Neural cell (in vitro differentiated cells): Measurements from ENCODE around the gene ZNF335. TPM values are rescaled to one million over a fixed set of nuclear protein-coding genes. Genes with fewer than 3 reads are reported as not detected.

Experiments used
- H2AFZ ChIP-seq: fragments of 200-600, 300-800 bp; sonication (generic), shearing (Covaris generic); 2 replicates; pipeline ENCODE4 v1.6.0; 2014; ENCODE audit warnings: low read depth, mild to moderate bottlenecking, antibody characterized with exemption, low read length, moderate library complexity
- H3F3A ChIP-seq: fragments of 200-600 bp; shearing (Covaris generic); 2 replicates; pipeline ENCODE4 v1.6.1; 2016; ENCODE audit warnings: mild to moderate bottlenecking, moderate library complexity, mixed read lengths, antibody characterized with exemption, low read length; ENCODE audit not compliant: insufficient read depth, poor library complexity, severe bottlenecking
- H3K27ac ChIP-seq: fragments of 200-600, 300-800 bp; sonication (generic), shearing (Covaris generic); 2 replicates; pipeline ENCODE4 v1.5.1; 2014; ENCODE audit warnings: mild to moderate bottlenecking, low read length, moderate library complexity
- H3K27me3 ChIP-seq: fragments of 300-800, 200-600 bp; sonication (generic), shearing (Covaris generic); 2 replicates; pipeline ENCODE4 v1.6.0; 2014; ENCODE audit warnings: mild to moderate bottlenecking, low read depth, low read length, moderate library complexity; ENCODE audit not compliant: insufficient read depth
- H3K36me3 ChIP-seq: fragments of 300-800, 200-600 bp; sonication (generic), shearing (Covaris generic); 2 replicates; pipeline ENCODE4 v1.5.1; 2014; ENCODE audit warnings: mild to moderate bottlenecking, antibody characterized with exemption, low read length, moderate library complexity; ENCODE audit not compliant: insufficient read depth
- H3K4me2 ChIP-seq: fragments of 300-800, 200-600 bp; sonication (generic), shearing (Covaris generic); 2 replicates; pipeline ENCODE4 v1.6.0; 2014; ENCODE audit warnings: mild to moderate bottlenecking, low read length
- H3K4me3 ChIP-seq: fragments of 300-800, 200-600 bp; sonication (generic), shearing (Covaris generic); 2 replicates; pipeline ENCODE4 v1.5.1; 2014; ENCODE audit warnings: mild to moderate bottlenecking, low read length, moderate library complexity
- H3K79me2 ChIP-seq: fragments of 200-600 bp; shearing (Covaris generic); replicated peaks from 2 replicates; pipeline ENCODE4 v1.6.0; 2014; ENCODE audit warnings: mild to moderate bottlenecking, low read length, moderate library complexity; ENCODE audit not compliant: insufficient read depth
- H3K9ac ChIP-seq: fragments of 300-800, 200-600 bp; sonication (generic), shearing (Covaris generic); 2 replicates; pipeline ENCODE4 v1.6.1; 2016; ENCODE audit warnings: mild to moderate bottlenecking, low read length, mixed read lengths
- H3K9me2 ChIP-seq: fragments of 200-600 bp; shearing (Covaris generic); 2 replicates; pipeline ENCODE4 v1.6.1; 2016; ENCODE audit warnings: mild to moderate bottlenecking, low read length, mixed read lengths; ENCODE audit not compliant: insufficient read depth
- H3K9me3 ChIP-seq: fragments of 200-600, 300-800 bp; sonication (generic), shearing (Covaris generic); 2 replicates; pipeline ENCODE4 v1.6.1; 2016; ENCODE audit warnings: mild to moderate bottlenecking, mixed run types, low read length, moderate library complexity, mixed read lengths
- H4K20me1 ChIP-seq: fragments of 200-600 bp; shearing (Covaris generic); 2 replicates; pipeline ENCODE4 v1.6.1; 2016; ENCODE audit warnings: mild to moderate bottlenecking, mixed run types; ENCODE audit not compliant: insufficient read depth
- EP300 ChIP-seq: fragments of 450-650 bp; conservative IDR thresholded peaks from 2 replicates; pipeline ENCODE4 v1.6.1; 2014; ENCODE audit warnings: antibody characterized with exemption, mild to moderate bottlenecking, moderate library complexity; ENCODE audit not compliant: poor library complexity, severe bottlenecking
- EZH2 ChIP-seq: fragments of 200-600, 300-800 bp; shearing (Covaris generic), sonication (generic); IDR thresholded peaks from 2 replicates; pipeline ENCODE4 v1.6.1; 2014; ENCODE audit warnings: antibody characterized with exemption, low read length, borderline replicate concordance, mild to moderate bottlenecking; ENCODE audit not compliant: insufficient read depth, poor library complexity, severe bottlenecking
- MXI1 ChIP-seq: fragments of 450-650 bp; conservative IDR thresholded peaks from 2 replicates; pipeline ENCODE4 v1.6.1; 2014; ENCODE audit warnings: antibody characterized with exemption, mild to moderate bottlenecking; ENCODE audit not compliant: poor library complexity, severe bottlenecking
- POLR2AphosphoS5 ChIP-seq: IDR thresholded peaks from 2 replicates; pipeline ENCODE4 v1.6.1; 2012
- RAD21 ChIP-seq: fragments of 450-650 bp; conservative IDR thresholded peaks from 2 replicates; pipeline ENCODE4 v1.6.1; 2014; ENCODE audit warnings: antibody characterized with exemption, mild to moderate bottlenecking, moderate library complexity
- SMC3 ChIP-seq: fragments of 450-650 bp; conservative IDR thresholded peaks from 2 replicates; pipeline ENCODE4 v1.6.1; 2014; ENCODE audit warnings: antibody characterized with exemption, mild to moderate bottlenecking, moderate library complexity; ENCODE audit not compliant: poor library complexity
- TAF1 ChIP-seq: IDR thresholded peaks from 2 replicates; pipeline ENCODE4 v1.6.1; 2012; ENCODE audit warnings: low read depth
- polyA plus RNA-seq: library from polyadenylated mRNA; depleted of rRNA; stranded (reverse); fragments of >200 nt; gene quantifications from 2 replicates; pipeline ENCODE4 v1.2.3, GENCODE V29; 2014
- TF ChIP-seq, protein P1 (sequence below): fragments of 450-650 bp; IDR thresholded peaks from 2 replicates; pipeline ENCODE4 v1.5.1; 2014; ENCODE audit warnings: antibody characterized with exemption, mild to moderate bottlenecking, moderate library complexity; ENCODE audit not compliant: poor library complexity, severe bottlenecking
- TF ChIP-seq, protein P2 (sequence below): IDR thresholded peaks from 2 replicates; pipeline ENCODE4 v1.6.1; 2012; ENCODE audit warnings: borderline replicate concordance

Gene ZNF335
- polyA plus RNA-seq, 1 donor from 2014 or later: 12.8 TPM

DNA sequence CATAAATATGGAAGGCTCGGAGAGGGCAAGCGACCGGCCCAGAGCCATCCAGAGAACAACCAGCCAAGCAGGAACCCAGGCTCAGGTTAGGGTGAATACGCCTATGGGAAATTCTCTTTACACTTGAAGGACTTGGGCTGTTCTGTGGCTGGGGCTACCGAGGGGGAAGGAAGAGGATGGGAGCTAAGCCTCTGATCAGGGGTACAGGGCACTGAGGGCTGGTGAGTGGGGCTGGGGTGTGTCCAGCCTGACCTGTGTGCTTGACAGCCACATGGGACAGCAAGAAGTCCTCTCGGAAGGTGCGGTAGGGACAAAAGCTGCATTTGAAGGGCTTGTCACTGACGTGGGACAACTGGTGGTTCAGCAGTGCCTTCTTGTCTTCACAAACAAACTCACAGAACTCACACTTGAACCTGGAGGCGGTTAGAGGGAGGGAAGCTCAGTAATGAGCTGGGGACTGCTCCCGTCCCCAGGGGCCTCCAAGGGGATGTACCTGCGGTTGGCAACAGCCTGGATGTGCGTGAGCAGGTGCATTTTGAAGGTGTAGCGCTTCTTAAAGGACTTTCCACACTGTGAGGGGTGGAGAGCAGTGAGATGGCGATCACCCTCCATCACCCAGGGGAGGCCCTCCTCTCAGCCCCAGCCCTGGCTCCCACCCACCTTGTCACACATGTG lies 11.9 kb downstream of the ZNF335 start:
- Histone ChIP-seq H3K36me3 (no peaks in the 10 kb centered on the region), H3K4me2 (no peak overlapping the region)

DNA sequence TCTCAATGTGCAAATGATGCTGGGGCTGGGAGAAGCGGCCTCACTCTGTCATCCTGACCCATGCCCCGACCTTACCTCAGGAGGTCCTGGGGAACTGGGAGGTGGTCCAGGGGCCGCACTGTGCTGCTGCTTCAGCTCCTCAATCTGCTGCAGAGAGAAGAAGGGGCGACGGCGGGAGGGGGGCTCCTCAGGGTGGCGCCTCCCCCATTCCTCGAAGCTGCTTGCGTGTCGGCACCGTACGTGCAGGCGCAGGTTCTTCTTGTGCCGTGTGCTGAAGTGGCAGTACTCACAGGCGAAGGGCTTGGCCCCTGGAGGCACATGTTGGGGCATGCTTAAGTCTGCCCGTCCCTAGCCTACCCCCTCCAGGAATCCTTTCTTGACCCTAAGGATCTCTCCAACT lies 12.9 kb downstream of the ZNF335 start:
- no peak overlapping the region for H2AFZ ChIP-seq
- H3K27me3 ChIP-seq: no peaks in the 10 kb centered on the region
- TF ChIP-seq, protein P1, sequence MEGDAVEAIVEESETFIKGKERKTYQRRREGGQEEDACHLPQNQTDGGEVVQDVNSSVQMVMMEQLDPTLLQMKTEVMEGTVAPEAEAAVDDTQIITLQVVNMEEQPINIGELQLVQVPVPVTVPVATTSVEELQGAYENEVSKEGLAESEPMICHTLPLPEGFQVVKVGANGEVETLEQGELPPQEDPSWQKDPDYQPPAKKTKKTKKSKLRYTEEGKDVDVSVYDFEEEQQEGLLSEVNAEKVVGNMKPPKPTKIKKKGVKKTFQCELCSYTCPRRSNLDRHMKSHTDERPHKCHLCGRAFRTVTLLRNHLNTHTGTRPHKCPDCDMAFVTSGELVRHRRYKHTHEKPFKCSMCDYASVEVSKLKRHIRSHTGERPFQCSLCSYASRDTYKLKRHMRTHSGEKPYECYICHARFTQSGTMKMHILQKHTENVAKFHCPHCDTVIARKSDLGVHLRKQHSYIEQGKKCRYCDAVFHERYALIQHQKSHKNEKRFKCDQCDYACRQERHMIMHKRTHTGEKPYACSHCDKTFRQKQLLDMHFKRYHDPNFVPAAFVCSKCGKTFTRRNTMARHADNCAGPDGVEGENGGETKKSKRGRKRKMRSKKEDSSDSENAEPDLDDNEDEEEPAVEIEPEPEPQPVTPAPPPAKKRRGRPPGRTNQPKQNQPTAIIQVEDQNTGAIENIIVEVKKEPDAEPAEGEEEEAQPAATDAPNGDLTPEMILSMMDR: no peak
- no peak for TF ChIP-seq EZH2
- no peak for TF ChIP-seq TAF1
- TF ChIP-seq, protein P2, sequence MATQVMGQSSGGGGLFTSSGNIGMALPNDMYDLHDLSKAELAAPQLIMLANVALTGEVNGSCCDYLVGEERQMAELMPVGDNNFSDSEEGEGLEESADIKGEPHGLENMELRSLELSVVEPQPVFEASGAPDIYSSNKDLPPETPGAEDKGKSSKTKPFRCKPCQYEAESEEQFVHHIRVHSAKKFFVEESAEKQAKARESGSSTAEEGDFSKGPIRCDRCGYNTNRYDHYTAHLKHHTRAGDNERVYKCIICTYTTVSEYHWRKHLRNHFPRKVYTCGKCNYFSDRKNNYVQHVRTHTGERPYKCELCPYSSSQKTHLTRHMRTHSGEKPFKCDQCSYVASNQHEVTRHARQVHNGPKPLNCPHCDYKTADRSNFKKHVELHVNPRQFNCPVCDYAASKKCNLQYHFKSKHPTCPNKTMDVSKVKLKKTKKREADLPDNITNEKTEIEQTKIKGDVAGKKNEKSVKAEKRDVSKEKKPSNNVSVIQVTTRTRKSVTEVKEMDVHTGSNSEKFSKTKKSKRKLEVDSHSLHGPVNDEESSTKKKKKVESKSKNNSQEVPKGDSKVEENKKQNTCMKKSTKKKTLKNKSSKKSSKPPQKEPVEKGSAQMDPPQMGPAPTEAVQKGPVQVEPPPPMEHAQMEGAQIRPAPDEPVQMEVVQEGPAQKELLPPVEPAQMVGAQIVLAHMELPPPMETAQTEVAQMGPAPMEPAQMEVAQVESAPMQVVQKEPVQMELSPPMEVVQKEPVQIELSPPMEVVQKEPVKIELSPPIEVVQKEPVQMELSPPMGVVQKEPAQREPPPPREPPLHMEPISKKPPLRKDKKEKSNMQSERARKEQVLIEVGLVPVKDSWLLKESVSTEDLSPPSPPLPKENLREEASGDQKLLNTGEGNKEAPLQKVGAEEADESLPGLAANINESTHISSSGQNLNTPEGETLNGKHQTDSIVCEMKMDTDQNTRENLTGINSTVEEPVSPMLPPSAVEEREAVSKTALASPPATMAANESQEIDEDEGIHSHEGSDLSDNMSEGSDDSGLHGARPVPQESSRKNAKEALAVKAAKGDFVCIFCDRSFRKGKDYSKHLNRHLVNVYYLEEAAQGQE: no peak
- no peak for TF ChIP-seq RAD21
- TF ChIP-seq SMC3: no peak
- no peak for TF ChIP-seq MXI1
- TF ChIP-seq POLR2AphosphoS5: no peak
- TF ChIP-seq EP300: no peak
- no peaks in the 10 kb centered on the region for H3K36me3 ChIP-seq
- no peak overlapping the region for H3K9ac ChIP-seq
- no peaks in the 10 kb centered on the region for H3K79me2 ChIP-seq
- H3F3A ChIP-seq: no peaks in the 10 kb centered on the region
- no peaks in the 10 kb centered on the region for H3K9me2 ChIP-seq
- H3K27ac ChIP-seq: no peak overlapping the region
- H3K9me3 ChIP-seq: no peaks in the 10 kb centered on the region
- no peak overlapping the region for H3K4me2 ChIP-seq
- H4K20me1 ChIP-seq: no peaks in the 10 kb centered on the region
- H3K4me3 ChIP-seq: no peak overlapping the region

More for the DNA sequence above, 11.9 kb downstream of the ZNF335 start:
- Histone ChIP-seq H3K4me3 (no peak overlapping the region), H3K9ac (no peak overlapping the region), H3F3A (no peaks in the 10 kb centered on the region), H3K79me2 (no peaks in the 10 kb centered on the region), H4K20me1 (no peaks in the 10 kb centered on the region), H3K9me3 (no peaks in the 10 kb centered on the region), H2AFZ (no peak overlapping the region), H3K27me3 (no peaks in the 10 kb centered on the region), H3K9me2 (no peaks in the 10 kb centered on the region), H3K27ac (no peak overlapping the region)
- TF ChIP-seq SMC3: no peak
- TF ChIP-seq, protein P2: no peak
